ENCODE data around the gene PAK1.

PAK1 gene

GRCh38 chr11:77428598-77428997 is 45.3 kb downstream of the PAK1 start:
- POLR2A ChIA-PET, result no interaction called here
- TF ChIP-seq, protein P1, sequence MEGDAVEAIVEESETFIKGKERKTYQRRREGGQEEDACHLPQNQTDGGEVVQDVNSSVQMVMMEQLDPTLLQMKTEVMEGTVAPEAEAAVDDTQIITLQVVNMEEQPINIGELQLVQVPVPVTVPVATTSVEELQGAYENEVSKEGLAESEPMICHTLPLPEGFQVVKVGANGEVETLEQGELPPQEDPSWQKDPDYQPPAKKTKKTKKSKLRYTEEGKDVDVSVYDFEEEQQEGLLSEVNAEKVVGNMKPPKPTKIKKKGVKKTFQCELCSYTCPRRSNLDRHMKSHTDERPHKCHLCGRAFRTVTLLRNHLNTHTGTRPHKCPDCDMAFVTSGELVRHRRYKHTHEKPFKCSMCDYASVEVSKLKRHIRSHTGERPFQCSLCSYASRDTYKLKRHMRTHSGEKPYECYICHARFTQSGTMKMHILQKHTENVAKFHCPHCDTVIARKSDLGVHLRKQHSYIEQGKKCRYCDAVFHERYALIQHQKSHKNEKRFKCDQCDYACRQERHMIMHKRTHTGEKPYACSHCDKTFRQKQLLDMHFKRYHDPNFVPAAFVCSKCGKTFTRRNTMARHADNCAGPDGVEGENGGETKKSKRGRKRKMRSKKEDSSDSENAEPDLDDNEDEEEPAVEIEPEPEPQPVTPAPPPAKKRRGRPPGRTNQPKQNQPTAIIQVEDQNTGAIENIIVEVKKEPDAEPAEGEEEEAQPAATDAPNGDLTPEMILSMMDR (IDR thresholded peaks at IDR 0.05; ENCODE audit: insufficient read depth, low read length, missing control alignments), result no peak
- CTCF ChIA-PET, result no interaction called here
- H3K4me3 ChIP-seq (ENCODE audit: low read depth, low read length), result no peak overlapping the region
- DNase-seq (ENCODE audit: low read depth, low spot score), result no peak

DNA sequence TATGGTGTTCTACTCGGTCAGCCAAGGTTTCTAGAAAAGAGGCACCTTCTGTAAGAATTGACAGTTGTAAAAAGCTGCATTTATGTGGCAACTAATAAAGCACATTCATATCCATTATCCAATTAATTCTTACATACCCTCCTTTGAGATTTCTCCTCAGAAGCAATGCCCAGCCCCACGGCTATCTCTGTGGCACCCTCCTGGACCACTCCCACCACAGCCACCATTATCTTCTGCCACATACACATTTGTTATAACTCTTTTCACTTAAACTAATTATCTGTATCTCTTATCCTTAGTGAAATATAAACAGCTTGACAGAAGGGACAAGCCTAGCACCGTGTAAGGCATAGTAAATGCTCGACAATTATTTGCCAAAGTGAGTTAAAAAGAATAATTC is 48.5 kb downstream of the PAK1 start:
- TF ChIP-seq, protein P1 (IDR thresholded peaks at IDR 0.05; ENCODE audit: insufficient read depth, low read length, missing control alignments), result no peak
- ChIA-PET POLR2A (no interaction called here), CTCF (interaction anchor here (1.5 kb wide), 1 partner anchor 11 kb away, joined by 3 read pairs; no protein-coding TSS in a partner anchor)

GRCh38 chr11:77424644-77425043 is 49.2 kb downstream of the PAK1 start:
- TF ChIP-seq, protein P1 (IDR thresholded peaks at IDR 0.05; ENCODE audit: insufficient read depth, low read length, missing control alignments), result no peak

More for the DNA sequence above, 48.5 kb downstream of the PAK1 start:
- H3K4me3 ChIP-seq (ENCODE audit: low read depth, low read length), result no peak overlapping the region
- no peak for DNase-seq (ENCODE audit: low read depth, low spot score)

DNA sequence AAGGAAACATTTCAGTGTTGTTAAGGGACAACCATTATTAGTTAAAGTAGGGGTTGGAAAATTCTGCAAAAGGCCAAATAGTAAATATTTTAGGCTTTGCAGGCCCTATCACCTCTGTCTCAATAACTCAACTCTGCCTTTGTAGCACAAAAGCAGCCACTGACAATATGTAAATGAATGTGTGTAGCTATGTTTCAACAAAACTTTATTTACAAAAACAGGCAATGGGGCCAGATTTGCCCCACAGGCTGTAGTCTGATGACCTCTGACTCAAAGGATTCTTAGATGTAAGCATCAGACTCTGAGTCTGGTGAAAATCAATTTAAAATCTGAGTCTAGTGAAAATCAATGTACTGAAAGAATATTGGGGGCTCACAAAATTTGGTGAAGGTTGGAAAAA is 50.3 kb downstream of the PAK1 start:
- TF ChIP-seq, protein P1 (IDR thresholded peaks at IDR 0.05; ENCODE audit: insufficient read depth, low read length, missing control alignments), result no peak
- ChIA-PET CTCF (no interaction called here), POLR2A (no interaction called here)
- no peak overlapping the region for H3K4me3 ChIP-seq (ENCODE audit: low read depth, low read length)
- no peak for DNase-seq (ENCODE audit: low read depth, low spot score)

More at GRCh38 chr11:77424644-77425043, 49.2 kb downstream of the PAK1 start:
- DNase-seq (ENCODE audit: low read depth, low spot score), result no peak
- POLR2A ChIA-PET, result no interaction called here
- CTCF ChIA-PET, result no interaction called here
- H3K4me3 ChIP-seq (ENCODE audit: low read depth, low read length), result no peak overlapping the region

DNA sequence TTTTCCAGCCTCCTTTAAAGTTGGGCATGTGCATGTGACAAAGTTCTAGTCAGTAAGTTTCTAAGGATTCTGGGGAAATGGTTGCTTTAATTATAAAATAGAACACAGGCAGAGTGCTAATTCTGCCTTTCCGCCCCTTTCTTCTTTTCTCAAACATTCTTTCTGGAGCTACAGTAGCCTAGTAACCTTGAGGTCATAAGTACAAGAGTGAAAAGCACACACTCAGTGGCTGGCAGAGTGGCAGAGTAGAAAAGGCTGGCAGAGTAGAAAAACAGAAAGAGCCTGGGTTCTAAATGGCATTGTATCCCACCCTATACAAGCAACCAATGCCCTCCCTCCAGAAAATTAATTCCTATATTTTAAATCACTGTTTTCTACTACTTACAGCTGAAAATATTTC is 51.2 kb downstream of the PAK1 start:
- POLR2A ChIA-PET, result no interaction called here

GRCh38 chr11:77421041-77421723 is 52.7 kb downstream of the PAK1 start:
- no peak for DNase-seq (ENCODE audit: low read depth, low spot score)
- ChIA-PET CTCF (no interaction called here), POLR2A (no interaction called here)
- TF ChIP-seq, protein P1 (IDR thresholded peaks at IDR 0.05; ENCODE audit: insufficient read depth, low read length, missing control alignments), result no peak
- no peak overlapping the region for H3K4me3 ChIP-seq (ENCODE audit: low read depth, low read length)

More for the DNA sequence above, 51.2 kb downstream of the PAK1 start:
- H3K4me3 ChIP-seq (ENCODE audit: low read depth, low read length), result no peak overlapping the region
- TF ChIP-seq, protein P1 (IDR thresholded peaks at IDR 0.05; ENCODE audit: insufficient read depth, low read length, missing control alignments), result no peak
- CTCF ChIA-PET, result no interaction called here
- DNase-seq (ENCODE audit: low read depth, low spot score), result no peak

All from AG04449 (cell line).